ENCODE results near the gene NF1.

GRCh38 chr17:31321481-31321880 lies 226.7 kb downstream of the NF1 start, which contains the start of gene EVI2A:
- TF ChIP-seq ZBTB11 (tag by site-specific recombination; conservative IDR thresholded peaks at IDR 0.05; ENCODE audit: low read depth) (no peak), ZNF37A (tag by site-specific recombination; IDR thresholded peaks at IDR 0.05) (no peak), ZNF596 (tag by site-specific recombination; IDR thresholded peaks at IDR 0.05) (no peak), ZBTB20 (tag by site-specific recombination; IDR thresholded peaks at IDR 0.05) (no peak)
- TF ChIP-seq, protein P1, sequence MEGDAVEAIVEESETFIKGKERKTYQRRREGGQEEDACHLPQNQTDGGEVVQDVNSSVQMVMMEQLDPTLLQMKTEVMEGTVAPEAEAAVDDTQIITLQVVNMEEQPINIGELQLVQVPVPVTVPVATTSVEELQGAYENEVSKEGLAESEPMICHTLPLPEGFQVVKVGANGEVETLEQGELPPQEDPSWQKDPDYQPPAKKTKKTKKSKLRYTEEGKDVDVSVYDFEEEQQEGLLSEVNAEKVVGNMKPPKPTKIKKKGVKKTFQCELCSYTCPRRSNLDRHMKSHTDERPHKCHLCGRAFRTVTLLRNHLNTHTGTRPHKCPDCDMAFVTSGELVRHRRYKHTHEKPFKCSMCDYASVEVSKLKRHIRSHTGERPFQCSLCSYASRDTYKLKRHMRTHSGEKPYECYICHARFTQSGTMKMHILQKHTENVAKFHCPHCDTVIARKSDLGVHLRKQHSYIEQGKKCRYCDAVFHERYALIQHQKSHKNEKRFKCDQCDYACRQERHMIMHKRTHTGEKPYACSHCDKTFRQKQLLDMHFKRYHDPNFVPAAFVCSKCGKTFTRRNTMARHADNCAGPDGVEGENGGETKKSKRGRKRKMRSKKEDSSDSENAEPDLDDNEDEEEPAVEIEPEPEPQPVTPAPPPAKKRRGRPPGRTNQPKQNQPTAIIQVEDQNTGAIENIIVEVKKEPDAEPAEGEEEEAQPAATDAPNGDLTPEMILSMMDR (tag by site-specific recombination; IDR thresholded peaks at IDR 0.05) = no peak

All from HEK293 (cell line).